ENCODE data around the gene MOSPD3. TPM values are rescaled to one million over a fixed set of nuclear protein-coding genes. Genes with fewer than 3 reads are reported as not detected.

MOSPD3 gene
- total RNA-seq, 2 donors from 2014 or later = 21.0 to 32.7 TPM

GRCh38 chr7:100599911-100600729 lies 12.2 kb upstream of the MOSPD3 start:
- Mint-ChIP-seq H3K27me3 (no peaks in the 10 kb centered on the region), H3K4me1 (peaks cover 4% of the 10 kb centered on the region), H3K9me3 (no peaks in the 10 kb centered on the region), H3K36me3 (ENCODE audit: low read depth) (no peaks in the 10 kb centered on the region), H3K27ac (no peak overlapping the region), H3K4me3 (no peak overlapping the region)
- ATAC-seq (replicated peaks) = no peak

- no peaks in the 10 kb centered on the region for H3K36me3 Mint-ChIP-seq (ENCODE audit: low read depth)
- no peaks in the 10 kb centered on the region for H3K27me3 Mint-ChIP-seq
- H3K27ac Mint-ChIP-seq = no peak overlapping the region
- H3K4me3 Mint-ChIP-seq = no peak overlapping the region
- H3K9me3 Mint-ChIP-seq = no peaks in the 10 kb centered on the region
- H3K4me1 Mint-ChIP-seq = peaks cover 4% of the 10 kb centered on the region
- ATAC-seq (replicated peaks) = no peak
Measured at GRCh38 chr7:100600730-100601038, 11.7 kb upstream of the MOSPD3 start.

- Mint-ChIP-seq H3K9me3 (no peaks in the 10 kb centered on the region), H3K4me1 (peaks cover 4% of the 10 kb centered on the region), H3K36me3 (ENCODE audit: low read depth) (no peaks in the 10 kb centered on the region), H3K27ac (peak overlapping the region; percentile 71), H3K27me3 (no peaks in the 10 kb centered on the region), H3K4me3 (peak overlapping the region; percentile 86)
- ATAC-seq (replicated peaks) = no peak
Measured at GRCh38 chr7:100602889-100603725, 9.2 kb upstream of the MOSPD3 start.

- H3K9me3 Mint-ChIP-seq = no peaks in the 10 kb centered on the region
- no peaks in the 10 kb centered on the region for H3K27me3 Mint-ChIP-seq
- peak; percentile 18 for ATAC-seq (replicated peaks)
- peaks cover 4% of the 10 kb centered on the region for H3K4me1 Mint-ChIP-seq
- H3K36me3 Mint-ChIP-seq (ENCODE audit: low read depth) = no peaks in the 10 kb centered on the region
- peak overlapping the region; percentile 71 for H3K27ac Mint-ChIP-seq
- peak overlapping the region; percentile 86 for H3K4me3 Mint-ChIP-seq
Measured at GRCh38 chr7:100603726-100604027, 8.7 kb upstream of the MOSPD3 start.

- H3K4me3 Mint-ChIP-seq = peak overlapping the region; percentile 86
- no peaks in the 10 kb centered on the region for H3K9me3 Mint-ChIP-seq
- peak overlapping the region; percentile 71 for H3K27ac Mint-ChIP-seq
- H3K4me1 Mint-ChIP-seq = peaks cover 4% of the 10 kb centered on the region
- ATAC-seq (replicated peaks) = peak; percentile 72
- H3K36me3 Mint-ChIP-seq (ENCODE audit: low read depth) = no peaks in the 10 kb centered on the region
- H3K27me3 Mint-ChIP-seq = no peaks in the 10 kb centered on the region
Measured at GRCh38 chr7:100604028-100604975, 8.0 kb upstream of the MOSPD3 start.

GRCh38 chr7:100604976-100605911 lies 7.1 kb upstream of the MOSPD3 start:
- H3K36me3 Mint-ChIP-seq (ENCODE audit: low read depth) = no peaks in the 10 kb centered on the region
- H3K9me3 Mint-ChIP-seq = no peaks in the 10 kb centered on the region
- ATAC-seq (replicated peaks) = peak; percentile 46
- no peak overlapping the region for H3K27ac Mint-ChIP-seq
- H3K27me3 Mint-ChIP-seq = no peaks in the 10 kb centered on the region
- H3K4me3 Mint-ChIP-seq = peak overlapping the region; percentile 86
- peaks cover 4% of the 10 kb centered on the region for H3K4me1 Mint-ChIP-seq

- peaks cover 4% of the 10 kb centered on the region for H3K4me1 Mint-ChIP-seq
- H3K9me3 Mint-ChIP-seq = no peaks in the 10 kb centered on the region
- H3K36me3 Mint-ChIP-seq (ENCODE audit: low read depth) = no peaks in the 10 kb centered on the region
- ATAC-seq (replicated peaks) = no peak
- H3K27ac Mint-ChIP-seq = no peak overlapping the region
- peak overlapping the region; percentile 86 for H3K4me3 Mint-ChIP-seq
- no peaks in the 10 kb centered on the region for H3K27me3 Mint-ChIP-seq
Measured at GRCh38 chr7:100606313-100606712, 6.0 kb upstream of the MOSPD3 start.

GRCh38 chr7:100607111-100607510 lies 5.2 kb upstream of the MOSPD3 start:
- no peak for ATAC-seq (replicated peaks)
- H3K36me3 Mint-ChIP-seq (ENCODE audit: low read depth) = peaks cover 5% of the 10 kb centered on the region
- H3K9me3 Mint-ChIP-seq = no peaks in the 10 kb centered on the region
- no peaks in the 10 kb centered on the region for H3K27me3 Mint-ChIP-seq
- H3K4me1 Mint-ChIP-seq = peaks cover 4% of the 10 kb centered on the region
- H3K27ac Mint-ChIP-seq = no peak overlapping the region
- H3K4me3 Mint-ChIP-seq = no peak overlapping the region

- Mint-ChIP-seq H3K4me3 (peak overlapping the region; percentile 92), H3K36me3 (ENCODE audit: low read depth) (peaks cover 6% of the 10 kb centered on the region), H3K27me3 (no peaks in the 10 kb centered on the region), H3K4me1 (peaks cover 6% of the 10 kb centered on the region), H3K9me3 (no peaks in the 10 kb centered on the region), H3K27ac (no peak overlapping the region)
- no peak for ATAC-seq (replicated peaks)
Measured at GRCh38 chr7:100609958-100610357, 2.4 kb upstream of the MOSPD3 start.

GRCh38 chr7:100612730-100613390 lies 520 bp downstream of the MOSPD3 start:
- H3K4me1 Mint-ChIP-seq = peaks cover 6% of the 10 kb centered on the region
- ATAC-seq (replicated peaks) = peak; percentile 1
- peak overlapping the region; percentile 95 for H3K27ac Mint-ChIP-seq
- H3K27me3 Mint-ChIP-seq = no peaks in the 10 kb centered on the region
- peaks cover 6% of the 10 kb centered on the region for H3K36me3 Mint-ChIP-seq (ENCODE audit: low read depth)
- H3K4me3 Mint-ChIP-seq = peak overlapping the region; percentile 92
- H3K9me3 Mint-ChIP-seq = no peaks in the 10 kb centered on the region

GRCh38 chr7:100613412-100614175 lies 1.3 kb downstream of the MOSPD3 start:
- Mint-ChIP-seq H3K27me3 (no peaks in the 10 kb centered on the region), H3K4me1 (peaks cover 6% of the 10 kb centered on the region), H3K4me3 (peak overlapping the region; percentile 92), H3K27ac (peak overlapping the region; percentile 10), H3K36me3 (ENCODE audit: low read depth) (peaks cover 6% of the 10 kb centered on the region), H3K9me3 (no peaks in the 10 kb centered on the region)
- no peak for ATAC-seq (replicated peaks)

- H3K4me3 Mint-ChIP-seq = peak overlapping the region; percentile 92
- peaks cover 6% of the 10 kb centered on the region for H3K36me3 Mint-ChIP-seq (ENCODE audit: low read depth)
- H3K27me3 Mint-ChIP-seq = no peaks in the 10 kb centered on the region
- H3K9me3 Mint-ChIP-seq = no peaks in the 10 kb centered on the region
- peaks cover 6% of the 10 kb centered on the region for H3K4me1 Mint-ChIP-seq
- ATAC-seq (replicated peaks) = no peak
- peak overlapping the region; percentile 10 for H3K27ac Mint-ChIP-seq
Measured at GRCh38 chr7:100614308-100614861, 2.0 kb downstream of the MOSPD3 start.

All from activated T-helper 17 cell treated with anti-CD3 and anti-CD28 coated beads, Interleukin-2, amount 50 U/mL, for 72 hours (primary cell).